ENCODE results near the gene MYRIP.
A peak's percentile ranks its signal among the peaks of the same experiment; 100 is the strongest.
"Not testable (repeated sequence)": the region's sequence is repeated elsewhere in the genome, so short reads cannot be mapped to it uniquely, and the experiment has no call there.

MYRIP gene

GRCh38 chr3:40243056-40243455 is 433.6 kb downstream of the MYRIP start:
- no peak for DNase-seq

GRCh38 chr3:40247714-40248454 is 438.5 kb downstream of the MYRIP start:
- DNase-seq, result no peak

- DNase-seq, result no peak
Measured at GRCh38 chr3:40248591-40248990, 439.2 kb downstream of the MYRIP start.

GRCh38 chr3:40249168-40249567 is 439.8 kb downstream of the MYRIP start:
- no peak for DNase-seq

GRCh38 chr3:40254491-40254890 is 445.1 kb downstream of the MYRIP start:
- no peak for DNase-seq

- DNase-seq, result no peak
Measured at GRCh38 chr3:40254891-40255290, 445.5 kb downstream of the MYRIP start.

GRCh38 chr3:40255532-40255931 is 446.1 kb downstream of the MYRIP start:
- DNase-seq, result no peak

- DNase-seq, result no peak
Measured at GRCh38 chr3:40258064-40258463, 448.7 kb downstream of the MYRIP start.

- no peak for DNase-seq
Measured at GRCh38 chr3:40258555-40258954, 449.1 kb downstream of the MYRIP start.

- DNase-seq, result peak; percentile 52
Measured at GRCh38 chr3:40262331-40262730, 452.9 kb downstream of the MYRIP start.

- no peak for DNase-seq
Measured at GRCh38 chr3:40264451-40264850, 455.0 kb downstream of the MYRIP start.

- no peak for DNase-seq
Measured at GRCh38 chr3:40265181-40265580, 455.8 kb downstream of the MYRIP start.

- DNase-seq, result peak; percentile 1
Measured at GRCh38 chr3:40267937-40268724, 458.7 kb downstream of the MYRIP start.

- no peak for DNase-seq
Measured at GRCh38 chr3:40268802-40269524, 459.6 kb downstream of the MYRIP start.

GRCh38 chr3:40278791-40279190 is 469.4 kb downstream of the MYRIP start:
- no peak for DNase-seq

GRCh38 chr3:40281995-40282394 is 472.6 kb downstream of the MYRIP start:
- DNase-seq, result no peak

- DNase-seq, result not testable (repeated sequence)
Measured at GRCh38 chr3:40283057-40283456, 473.6 kb downstream of the MYRIP start.

- no peak for DNase-seq
Measured at GRCh38 chr3:40287248-40287647, 477.8 kb downstream of the MYRIP start.

- no peak for DNase-seq
Measured at GRCh38 chr3:40290396-40290795, 481.0 kb downstream of the MYRIP start.

GRCh38 chr3:40291471-40291870 is 482.1 kb downstream of the MYRIP start:
- DNase-seq, result no peak

GRCh38 chr3:40292637-40293349 is 483.4 kb downstream of the MYRIP start:
- no peak for DNase-seq

- no peak for DNase-seq
Measured at GRCh38 chr3:40294434-40294833, 485.0 kb downstream of the MYRIP start.

GRCh38 chr3:40298075-40298474 is 488.7 kb downstream of the MYRIP start:
- DNase-seq, result no peak

Data from NCI-H446 treated with DMSO at 0.1 percent for 48 hours (cell line).